RWPE2 (cell line): ENCODE measurements around the gene TAF13.
A peak's percentile ranks its signal among the peaks of the same experiment; 100 is the strongest.

Experiments
- ATAC-seq: fragments of 200-7000 bp; cut with Tn5 transposase; 3 replicates; pipeline ENCODE4 v1.9.1; 2021; ENCODE audit warnings: low read depth
- DNase-seq: peaks from one replicate; pipeline ENCODE4 v3.0.0-alpha.2; 2020; ENCODE audit warnings: low spot score
- H3K27ac ChIP-seq: fragments of 450-650 bp; 2 replicates; pipeline ENCODE4 v1.5.1; 2017; ENCODE audit warnings: mild to moderate bottlenecking; ENCODE audit not compliant: poor library complexity, severe bottlenecking
- H3K27me3 ChIP-seq: fragments of 250-450 bp; sonication (Bioruptor Pico); 2 replicates; pipeline ENCODE4 v1.5.1; 2021; ENCODE audit warnings: mild to moderate bottlenecking, moderate library complexity; ENCODE audit not compliant: insufficient read depth, poor library complexity, severe bottlenecking
- H3K36me3 ChIP-seq: fragments of 250-450 bp; sonication (Bioruptor Pico); 2 replicates; pipeline ENCODE4 v1.5.1; 2020; ENCODE audit warnings: low read depth, mild to moderate bottlenecking, moderate library complexity
- H3K4me1 ChIP-seq: fragments of 250-450 bp; sonication (Bioruptor Pico); 2 replicates; pipeline ENCODE4 v1.5.1; 2021; ENCODE audit warnings: mild to moderate bottlenecking, moderate library complexity; ENCODE audit not compliant: insufficient read depth, poor library complexity, severe bottlenecking
- H3K4me3 ChIP-seq: fragments of 250-450 bp; sonication (Bioruptor Pico); 2 replicates; pipeline ENCODE4 v1.5.1; 2021; ENCODE audit warnings: mild to moderate bottlenecking, moderate library complexity; ENCODE audit not compliant: severe bottlenecking
- H3K9me3 ChIP-seq: fragments of 250-450 bp; sonication (Bioruptor Pico); 2 replicates; pipeline ENCODE4 v1.5.1; 2021; ENCODE audit warnings: mild to moderate bottlenecking, moderate library complexity; ENCODE audit not compliant: severe bottlenecking
- CTCF ChIP-seq: fragments of 450-650 bp; IDR thresholded peaks from one replicate; pipeline ENCODE4 v1.5.1; 2017; ENCODE audit warnings: mild to moderate bottlenecking, moderate library complexity; ENCODE audit not compliant: poor library complexity, severe bottlenecking

Gene TAF13

GRCh38 chr1:109089242-109090015 is 13.6 kb upstream of the TAF13 start:
- Histone ChIP-seq H3K27ac (peak overlapping the region; percentile 64), H3K27me3 (no peaks in the 10 kb centered on the region), H3K4me1 (peaks cover 9% of the 10 kb centered on the region), H3K4me3 (peak overlapping the region; percentile 89), H3K9me3 (no peaks in the 10 kb centered on the region), H3K36me3 (peaks cover 20% of the 10 kb centered on the region)
- TF ChIP-seq CTCF: peak; percentile 84
- ATAC-seq (peak; percentile 35; the same call in 2 of the 3 replicates), DNase-seq (no peak)

DNA sequence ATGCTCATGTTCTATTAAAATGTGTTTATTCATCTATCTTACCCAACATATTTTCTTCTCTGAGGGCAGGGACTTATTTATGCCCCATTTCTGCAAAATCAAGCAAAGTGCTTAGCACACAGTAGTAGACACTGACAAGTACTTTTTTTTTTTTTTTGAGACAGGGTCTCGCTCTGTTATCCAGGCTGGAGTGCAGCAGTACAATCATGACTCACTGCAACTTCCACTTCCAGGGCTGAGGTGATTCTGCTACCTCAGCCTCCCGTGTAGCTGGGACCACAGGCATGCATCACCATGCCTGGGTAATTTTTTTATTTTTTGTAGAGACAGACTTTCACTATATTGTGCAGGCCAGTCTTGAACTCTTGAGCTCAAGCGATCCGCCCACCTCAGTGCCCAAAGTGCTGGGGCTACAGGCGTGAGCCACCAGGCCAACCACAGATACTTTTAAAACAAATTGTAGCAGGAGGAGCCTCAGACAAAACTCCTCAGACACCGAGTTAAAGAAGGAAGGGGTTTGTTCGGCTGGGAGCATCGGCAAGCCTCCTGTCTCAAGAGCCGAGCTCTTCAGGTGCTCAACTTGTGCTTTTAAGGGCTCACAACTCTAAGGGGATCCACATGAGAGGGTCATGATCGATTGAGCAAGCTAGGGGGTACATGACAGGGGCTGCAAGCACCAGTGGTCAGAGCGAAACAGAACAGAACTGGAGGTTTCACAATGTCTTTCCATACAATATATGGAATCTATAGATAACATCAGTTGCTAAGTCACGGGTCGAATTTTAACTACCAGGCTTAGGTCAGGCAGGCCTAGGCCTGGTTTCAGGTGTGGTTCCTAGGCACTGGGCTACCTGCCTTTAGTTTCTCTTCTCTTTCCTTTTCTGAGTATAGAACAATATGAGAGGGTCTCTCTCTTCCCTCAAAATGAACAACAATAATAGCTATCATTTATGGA is 9.0 kb upstream of the TAF13 start:
- DNase-seq (no peak), ATAC-seq (peak; percentile 48; the same call in 1 of the 3 replicates)
- Histone ChIP-seq H3K36me3 (no peaks in the 10 kb centered on the region), H3K4me1 (no peaks in the 10 kb centered on the region), H3K27me3 (no peaks in the 10 kb centered on the region), H3K9me3 (no peaks in the 10 kb centered on the region), H3K4me3 (no peak overlapping the region), H3K27ac (no peak overlapping the region)
- TF ChIP-seq CTCF: no peak

DNA sequence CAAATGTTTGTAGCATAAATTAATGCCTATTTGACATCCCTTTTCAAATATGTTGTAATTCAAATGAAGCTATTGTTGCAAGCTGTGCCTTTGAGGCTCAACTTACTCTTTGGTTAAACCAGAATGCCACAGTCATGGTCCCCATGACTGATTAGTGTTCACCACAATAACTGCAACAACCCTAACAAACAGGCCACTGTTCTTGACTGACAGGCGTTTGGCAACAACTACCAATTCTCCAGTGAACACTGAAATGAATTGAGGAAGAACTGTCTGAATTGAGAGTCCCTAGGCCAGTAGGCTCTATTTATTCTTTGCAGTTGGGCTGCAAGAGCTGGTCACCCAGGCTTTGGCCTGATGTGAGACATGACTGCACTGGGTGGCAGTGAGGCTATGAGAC is 8.1 kb upstream of the TAF13 start:
- no peak for DNase-seq
- Histone ChIP-seq H3K27me3 (no peaks in the 10 kb centered on the region), H3K36me3 (no peaks in the 10 kb centered on the region), H3K27ac (no peak overlapping the region), H3K4me1 (no peaks in the 10 kb centered on the region), H3K4me3 (no peak overlapping the region), H3K9me3 (no peaks in the 10 kb centered on the region)
- ATAC-seq: no peak
- TF ChIP-seq CTCF: no peak

DNA sequence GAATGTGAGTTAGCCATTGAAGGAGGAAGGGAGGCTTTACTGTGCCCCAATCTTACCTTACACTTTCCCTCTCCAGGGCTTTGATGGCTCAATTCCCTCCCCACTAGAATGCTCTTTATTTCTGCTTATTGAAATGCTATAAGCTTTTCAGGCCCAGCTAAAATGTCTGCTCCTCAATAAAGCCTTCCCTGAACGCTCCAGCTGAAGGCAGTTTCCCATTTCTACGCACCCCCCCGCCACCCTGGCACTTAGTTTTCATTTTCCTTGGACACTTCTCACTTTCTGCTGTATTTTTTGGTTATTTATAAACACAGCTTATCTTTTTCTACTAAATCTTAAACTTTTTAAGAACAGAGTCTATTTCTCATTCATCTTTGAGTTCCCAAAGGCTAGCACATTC is 7.7 kb upstream of the TAF13 start:
- ATAC-seq: no peak
- Histone ChIP-seq H3K4me3 (no peak overlapping the region), H3K36me3 (no peaks in the 10 kb centered on the region), H3K9me3 (no peaks in the 10 kb centered on the region), H3K27ac (no peak overlapping the region), H3K4me1 (no peaks in the 10 kb centered on the region), H3K27me3 (no peaks in the 10 kb centered on the region)
- no peak for DNase-seq
- TF ChIP-seq CTCF: no peak
